ENCODE results near the gene CNOT8. TPM values are rescaled to one million over a fixed set of nuclear protein-coding genes. Genes with fewer than 3 reads are reported as not detected.

CNOT8 gene
- total and polyA plus RNA-seq, 2 donors (not counting 3 experiments of a cell fraction or from before 2014, with no cell fraction given) = 42.6 to 53.7 TPM

DNA sequence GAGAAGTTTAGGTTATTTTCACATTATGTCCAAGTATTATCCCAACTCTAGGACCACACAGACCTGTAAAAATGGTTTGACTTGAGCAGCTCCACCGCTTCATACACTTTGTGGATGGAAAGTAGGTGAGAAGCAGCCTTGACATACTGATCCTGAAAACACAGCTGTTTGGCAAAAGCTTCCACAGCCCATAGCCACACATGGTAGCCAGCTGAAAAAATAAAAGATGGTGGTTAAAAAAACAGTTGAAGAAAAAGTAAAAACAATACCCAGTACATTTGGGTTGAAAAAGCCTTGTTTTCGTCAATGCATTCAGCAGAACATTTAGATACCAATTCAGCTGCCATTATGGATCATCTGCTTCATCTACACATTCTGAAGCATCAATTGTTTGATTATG, 42.8 kb downstream of the CNOT8 start:
- Histone ChIP-seq H3K4me1 (ENCODE audit: control insufficient read depth, extremely low read depth, insufficient read depth, low read length) (no peaks in the 10 kb centered on the region), H3K9me1 (replicated peaks; ENCODE audit: control insufficient read depth, extremely low read depth, insufficient read depth, low read length) (no peaks in the 10 kb centered on the region), H3K9me3 (replicated peaks; ENCODE audit: control insufficient read depth, insufficient read depth, low read length) (no peaks in the 10 kb centered on the region), H3K4me3 (replicated peaks in 1 of 3; ENCODE audit: insufficient read depth in 1 of 3, low read depth in 1 of 3, low read length in 3 of 3) (no peak overlapping the region), H3K36me3 (ENCODE audit: control insufficient read depth in 2 of 2, extremely low read depth in 1 of 2, insufficient read depth in 2 of 2, low read length in 2 of 2) (peaks cover 18 to 23% of the 10 kb centered on the region in 2 experiments), H4K20me1 (replicated peaks; ENCODE audit: control insufficient read depth, extremely low read depth, insufficient read depth, low read length) (no peaks in the 10 kb centered on the region), H3K9ac (replicated peaks; ENCODE audit: extremely low read depth, insufficient read depth, low read length) (no peak overlapping the region), H3K79me2 (ENCODE audit: control insufficient read depth, insufficient read depth, low read length) (no peaks in the 10 kb centered on the region), H3K27me3 (ENCODE audit: control insufficient read depth in 2 of 2, insufficient read depth in 2 of 2, low read length in 2 of 2) (no peaks in the 10 kb centered on the region), H3K4me2 (ENCODE audit: insufficient read depth, low read length) (no peak overlapping the region), H2AFZ (ENCODE audit: low read depth, low read length) (no peak overlapping the region), H3K27ac (ENCODE audit: insufficient read depth, low read depth, low read length) (no peak overlapping the region)
- BruUV-seq (replicated peaks) = no TSS peak
- CTCF ChIA-PET = interaction anchor here (1.2 kb wide), 1 partner anchor 21 kb away, joined by 3 read pairs; no protein-coding TSS in a partner anchor
- POLR2A ChIA-PET = no interaction called here
- dilution Hi-C loops (cut with MboI; ENCODE audit: extremely low pct_ligation_motif_present, low sequenced_read_pairs) (no loop called here), intact Hi-C loops (cut with micrococcal nuclease) (no loop called here)
- no peak for TF ChIP-seq JUN (IDR thresholded peaks at IDR 0.05; ENCODE audit: borderline replicate concordance, insufficient read depth, insufficient read length, low read depth)
- TF ChIP-seq MYC (IDR thresholded peaks at IDR 0.05; ENCODE audit: low read depth, low read length) = no peak
- TF ChIP-seq GATA2 (IDR thresholded peaks at IDR 0.05; ENCODE audit: insufficient read depth, insufficient read length, low read depth, low read length) = no peak
- no peak for TF ChIP-seq EZH2 (IDR thresholded peaks at IDR 0.05; ENCODE audit: borderline replicate concordance, low read depth, low read length, severe bottlenecking)
- TF ChIP-seq FOS (IDR thresholded peaks at IDR 0.05; ENCODE audit: borderline replicate concordance, insufficient read depth, low read length) = no peak
- TF ChIP-seq POLR2AphosphoS5 (IDR thresholded peaks at IDR 0.05; ENCODE audit: insufficient read depth, low read depth, low read length) = no peak
- no peak for TF ChIP-seq POLR2A (IDR thresholded peaks at IDR 0.05; ENCODE audit: low read depth, low read length)
- TF ChIP-seq, protein P1, sequence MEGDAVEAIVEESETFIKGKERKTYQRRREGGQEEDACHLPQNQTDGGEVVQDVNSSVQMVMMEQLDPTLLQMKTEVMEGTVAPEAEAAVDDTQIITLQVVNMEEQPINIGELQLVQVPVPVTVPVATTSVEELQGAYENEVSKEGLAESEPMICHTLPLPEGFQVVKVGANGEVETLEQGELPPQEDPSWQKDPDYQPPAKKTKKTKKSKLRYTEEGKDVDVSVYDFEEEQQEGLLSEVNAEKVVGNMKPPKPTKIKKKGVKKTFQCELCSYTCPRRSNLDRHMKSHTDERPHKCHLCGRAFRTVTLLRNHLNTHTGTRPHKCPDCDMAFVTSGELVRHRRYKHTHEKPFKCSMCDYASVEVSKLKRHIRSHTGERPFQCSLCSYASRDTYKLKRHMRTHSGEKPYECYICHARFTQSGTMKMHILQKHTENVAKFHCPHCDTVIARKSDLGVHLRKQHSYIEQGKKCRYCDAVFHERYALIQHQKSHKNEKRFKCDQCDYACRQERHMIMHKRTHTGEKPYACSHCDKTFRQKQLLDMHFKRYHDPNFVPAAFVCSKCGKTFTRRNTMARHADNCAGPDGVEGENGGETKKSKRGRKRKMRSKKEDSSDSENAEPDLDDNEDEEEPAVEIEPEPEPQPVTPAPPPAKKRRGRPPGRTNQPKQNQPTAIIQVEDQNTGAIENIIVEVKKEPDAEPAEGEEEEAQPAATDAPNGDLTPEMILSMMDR (IDR thresholded peaks at IDR 0.05; ENCODE audit: extremely low read depth in 1 of 2, insufficient read depth in 1 of 2, low read depth in 1 of 2, low read length in 2 of 2) = no peak
- TF ChIP-seq, protein P2, sequence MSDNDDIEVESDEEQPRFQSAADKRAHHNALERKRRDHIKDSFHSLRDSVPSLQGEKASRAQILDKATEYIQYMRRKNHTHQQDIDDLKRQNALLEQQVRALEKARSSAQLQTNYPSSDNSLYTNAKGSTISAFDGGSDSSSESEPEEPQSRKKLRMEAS (IDR thresholded peaks at IDR 0.05; ENCODE audit: insufficient read depth, insufficient read length) = no peak
- FAIRE-seq (peak; percentile 15), DNase-seq (ENCODE audit: low read depth, low spot score) (peak; percentile 26)

All from endothelial cell of umbilical vein (primary cell).